Stimulated activated CD4-positive, alpha-beta T cell treated with anti-CD3 and anti-CD28 coated beads, TNF-alpha, amount 100 ng/mL, for 48 hours (primary cell): ENCODE data around the gene C3orf70.

Source experiments
- DNase-seq, 3 donors: peaks; one replicate each; pipeline ENCODE4 v3.0.0-alpha.2; 2020; ENCODE audit warnings: low read depth in 3 of 3

C3orf70 gene

DNA sequence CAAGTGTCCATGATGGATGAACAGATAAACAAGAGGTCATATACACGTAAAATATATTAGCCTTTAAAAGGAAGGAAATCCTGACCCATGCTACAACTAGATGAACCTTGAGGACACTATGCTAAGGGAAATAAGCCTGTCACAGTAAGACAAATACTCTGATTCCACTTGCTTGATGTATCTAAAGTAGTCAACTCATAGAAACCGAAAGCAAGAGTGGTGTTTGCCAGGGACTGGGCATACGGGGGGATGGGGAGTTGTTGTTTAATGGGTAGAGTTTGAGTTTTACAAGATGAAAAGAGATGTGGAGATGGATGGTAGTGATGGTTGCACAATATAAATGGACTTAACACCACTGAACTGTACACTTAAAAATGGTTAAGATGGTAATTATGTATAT lies 65.4 kb downstream of the C3orf70 start:
- DNase-seq = no peak

DNA sequence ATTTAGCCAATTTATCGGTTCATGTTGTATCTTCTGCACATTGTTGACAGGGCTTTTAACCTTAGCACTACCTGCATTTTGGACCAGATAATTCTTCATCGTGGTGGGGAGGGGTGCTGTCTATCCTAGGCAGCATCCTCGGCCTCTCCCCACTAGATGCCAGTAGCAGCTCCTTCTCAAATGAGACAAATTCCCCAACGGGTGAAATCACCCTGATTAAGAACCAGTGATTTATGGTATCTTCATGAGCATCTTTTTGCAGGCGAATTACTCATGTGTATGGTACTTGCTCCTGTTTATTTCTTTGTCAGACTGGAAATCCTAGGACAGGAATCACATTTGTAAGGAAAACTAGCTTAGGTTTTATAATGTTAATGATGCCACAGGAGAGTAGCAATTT lies 68.0 kb downstream of the C3orf70 start:
- no peak for DNase-seq

GRCh38 chr3:185084402-185084801 lies 68.5 kb downstream of the C3orf70 start:
- DNase-seq = no peak

DNA sequence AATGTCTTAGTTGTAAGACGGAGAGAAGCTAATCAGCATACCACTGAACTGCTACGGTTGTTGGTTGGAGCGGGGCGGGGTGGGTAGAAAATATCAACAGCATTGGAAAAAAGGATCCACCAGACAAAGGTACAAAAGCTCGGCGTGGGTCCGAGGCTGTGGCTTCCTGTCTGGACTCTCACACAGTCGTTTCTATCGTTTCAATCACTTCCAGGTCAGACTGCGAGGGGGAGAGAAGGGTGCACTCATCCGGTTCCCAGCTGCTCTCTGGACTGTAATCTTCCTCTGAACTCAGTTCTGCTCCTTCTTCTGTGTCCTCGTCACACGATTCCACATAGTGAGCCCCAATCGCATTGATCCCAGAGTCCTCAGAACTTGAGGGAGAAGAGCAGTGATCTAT lies 70.0 kb downstream of the C3orf70 start:
- DNase-seq = no peak

DNA sequence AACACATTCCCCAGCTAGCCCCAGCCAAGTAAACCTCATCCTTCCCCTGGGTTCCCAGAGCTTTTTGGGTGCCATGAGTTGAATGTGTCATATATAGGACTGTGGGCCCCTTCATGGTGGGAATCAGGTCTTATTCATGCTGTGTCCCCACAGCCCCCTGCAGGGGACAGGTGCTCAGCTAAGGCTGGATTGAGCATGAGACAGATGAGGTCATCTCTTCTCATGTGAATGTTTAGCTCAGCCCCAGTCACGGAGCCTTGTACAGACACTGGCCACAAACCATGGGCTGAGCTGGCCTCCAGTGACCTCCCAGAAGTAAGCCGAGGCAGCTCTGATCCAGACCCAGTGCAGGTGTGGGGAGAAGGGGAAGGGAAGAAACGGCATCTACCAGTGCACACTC lies 70.7 kb downstream of the C3orf70 start:
- no peak for DNase-seq

GRCh38 chr3:185081521-185081920 lies 71.3 kb downstream of the C3orf70 start:
- no peak for DNase-seq

DNA sequence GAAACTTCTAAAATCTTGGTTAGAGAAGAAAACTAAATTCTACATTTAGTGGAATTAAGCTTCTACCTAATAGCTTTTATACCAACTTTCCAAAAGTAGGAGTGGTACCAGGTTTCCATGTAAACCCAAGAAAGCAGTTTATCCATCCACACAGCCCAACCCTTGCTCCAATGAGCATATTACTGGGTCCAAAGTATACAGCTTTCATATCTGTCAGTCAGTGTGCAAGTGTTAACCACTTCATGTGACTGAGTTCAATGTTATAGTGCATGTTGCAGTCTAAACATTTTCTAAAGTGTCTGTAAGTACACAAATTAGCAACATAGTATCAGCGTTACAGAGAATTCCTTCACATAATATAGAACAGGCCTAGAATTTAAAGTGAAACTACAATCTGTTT lies 73.2 kb downstream of the C3orf70 start:
- no peak for DNase-seq

- no peak for DNase-seq
Observed at GRCh38 chr3:185076219-185076618, 76.6 kb downstream of the C3orf70 start.

- no peak for DNase-seq
Observed at GRCh38 chr3:185075547-185075946, 77.3 kb downstream of the C3orf70 start.

- DNase-seq = no peak
Observed at GRCh38 chr3:185071287-185071800, 81.5 kb downstream of the C3orf70 start.

GRCh38 chr3:185070491-185071286 lies 82.2 kb downstream of the C3orf70 start:
- no peak for DNase-seq

DNA sequence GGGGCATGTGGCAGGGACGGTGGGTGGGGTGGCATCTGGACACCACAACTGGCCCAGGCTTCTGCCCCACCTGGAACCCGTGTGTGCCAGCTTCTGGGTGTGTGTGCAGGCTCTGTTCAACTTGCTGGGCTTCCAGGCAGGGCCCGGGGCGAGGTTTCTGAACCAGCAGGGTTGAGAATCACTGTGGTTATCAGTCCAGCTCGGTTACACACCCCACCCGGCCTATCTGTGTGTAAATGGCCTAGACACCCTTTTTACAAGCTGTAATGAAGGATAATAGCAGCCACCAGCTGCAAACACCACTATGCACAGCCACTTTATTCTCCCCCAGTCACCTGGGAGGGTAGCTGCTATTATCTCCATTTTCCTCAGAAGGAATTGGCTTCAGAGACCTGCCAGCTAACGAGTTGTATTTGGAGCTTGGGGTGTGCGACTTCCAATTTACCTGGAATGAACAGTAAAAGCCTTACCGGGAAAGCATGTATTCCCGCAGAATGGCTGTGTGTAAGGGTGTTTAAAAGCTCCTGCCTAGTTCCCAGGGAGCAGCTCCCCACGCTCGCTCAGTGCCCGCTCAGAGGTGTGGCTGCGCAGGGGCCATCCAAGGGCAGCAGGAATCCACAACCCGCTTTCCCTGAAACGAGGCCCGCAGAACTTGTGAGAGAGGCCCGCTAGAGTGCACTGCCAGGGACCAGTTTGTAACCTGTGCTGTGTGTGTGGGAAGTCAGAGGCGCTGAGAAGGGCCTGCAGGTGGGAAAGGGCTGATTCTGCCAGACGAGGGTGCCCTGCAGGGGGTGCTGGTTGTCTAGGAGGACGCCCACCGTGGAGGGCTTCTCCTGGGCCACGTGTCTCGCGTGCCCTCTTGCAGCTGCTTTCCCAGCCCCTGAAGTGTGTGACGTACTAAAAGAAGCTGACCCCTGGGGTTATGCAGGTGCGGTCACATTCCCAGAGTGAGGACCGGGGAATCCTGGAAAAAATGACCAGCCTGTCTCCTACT lies 83.5 kb downstream of the C3orf70 start:
- DNase-seq = no peak

- DNase-seq = no peak
Observed at GRCh38 chr3:185067173-185067572, 85.7 kb downstream of the C3orf70 start.

GRCh38 chr3:185066251-185066650 lies 86.6 kb downstream of the C3orf70 start:
- DNase-seq = no peak

DNA sequence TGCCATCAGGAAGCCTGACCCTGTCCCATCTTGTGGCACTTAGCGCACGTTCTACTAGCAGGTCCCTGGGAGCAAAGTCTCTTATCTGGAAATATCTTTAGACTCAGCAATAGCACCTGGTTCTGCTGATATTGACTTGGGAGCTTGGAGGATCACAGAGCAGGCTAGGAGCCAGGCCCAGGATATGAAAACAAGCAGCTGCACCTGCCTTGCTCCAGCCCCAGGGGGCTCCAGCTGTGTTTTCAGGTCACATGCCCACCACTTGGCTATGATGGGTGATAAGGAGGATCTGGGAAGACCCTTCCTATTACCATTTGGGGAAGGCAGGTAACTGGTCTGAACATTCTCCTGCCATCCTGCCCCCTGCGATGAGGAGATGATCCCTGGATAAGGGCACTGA lies 87.8 kb downstream of the C3orf70 start:
- no peak for DNase-seq

DNA sequence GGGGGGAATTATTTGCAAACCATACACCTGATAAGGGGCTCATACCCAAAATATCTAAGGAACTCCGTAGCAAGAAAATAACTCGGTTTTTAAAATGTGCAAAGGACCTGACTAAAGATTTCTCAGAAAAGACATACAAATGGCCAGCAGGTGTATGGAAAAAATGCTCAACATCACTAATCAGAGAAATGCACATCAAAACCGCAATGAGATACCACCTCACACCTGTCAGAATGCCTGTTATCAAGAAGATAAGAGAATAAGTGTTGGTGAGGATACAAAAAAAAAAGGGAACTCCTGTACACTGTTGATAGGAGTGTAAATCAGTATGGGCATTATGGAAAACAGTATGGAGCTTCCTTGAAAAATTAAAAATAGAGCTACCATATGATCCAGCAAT lies 89.4 kb downstream of the C3orf70 start:
- no peak for DNase-seq

DNA sequence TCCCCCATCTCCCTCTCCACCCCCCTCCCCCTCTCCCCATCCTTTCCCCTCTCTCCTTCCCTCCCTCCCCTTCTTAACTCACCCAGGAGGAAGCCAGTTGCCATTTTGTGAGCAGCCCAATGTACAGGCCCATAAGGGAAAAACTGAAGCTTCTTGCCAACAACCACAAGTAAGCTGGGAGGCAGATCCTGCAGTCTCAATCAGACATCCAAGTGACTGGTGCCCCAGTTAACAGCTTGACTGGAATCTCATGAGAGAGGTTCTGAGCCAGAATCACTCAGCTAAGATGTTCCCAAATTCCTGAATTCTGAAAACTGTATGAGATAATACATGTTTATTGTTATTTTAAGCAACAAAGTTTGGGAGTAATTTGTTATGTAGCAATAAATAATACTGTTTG lies 90.7 kb downstream of the C3orf70 start:
- no peak for DNase-seq

DNA sequence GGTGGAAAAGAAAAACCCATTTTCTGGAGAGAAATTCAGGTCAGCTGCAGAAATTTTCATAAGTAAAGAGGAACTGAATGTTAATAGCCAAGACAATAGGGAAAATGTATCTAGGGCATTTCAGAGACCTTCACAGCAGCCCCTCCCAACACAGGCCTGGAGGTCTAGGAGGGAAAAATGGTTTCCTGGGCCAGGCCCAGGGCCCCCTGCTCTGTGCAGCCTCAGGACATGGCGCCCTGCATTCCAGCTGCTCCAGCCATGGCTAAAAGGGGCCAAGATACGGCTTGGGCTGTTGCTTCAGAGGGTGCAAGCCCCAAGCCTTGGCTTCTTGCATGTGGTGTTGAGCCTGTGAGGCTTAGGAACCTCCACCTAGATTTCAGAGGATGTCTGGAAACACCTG lies 92.2 kb downstream of the C3orf70 start:
- DNase-seq = no peak

DNA sequence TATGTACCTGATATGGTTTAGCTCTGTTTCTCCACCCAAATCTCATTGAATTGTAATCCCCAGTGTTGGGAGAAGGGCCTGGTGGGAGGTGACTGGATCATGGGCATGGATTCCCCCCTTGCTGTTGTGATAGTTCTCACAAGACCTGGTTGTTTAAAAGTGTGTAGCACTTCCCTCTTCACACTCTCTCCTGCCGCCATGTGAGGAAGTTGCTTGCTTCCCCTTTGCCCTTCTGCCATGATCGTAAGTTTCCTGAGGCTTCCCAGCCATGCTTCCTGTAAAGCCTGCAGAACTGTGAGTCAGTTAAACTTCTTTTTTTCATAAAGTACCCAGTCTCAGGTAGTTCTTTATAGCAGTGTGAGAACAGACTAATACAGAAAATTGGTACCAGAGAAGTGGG lies 93.1 kb downstream of the C3orf70 start:
- no peak for DNase-seq

- DNase-seq = no peak
Observed at GRCh38 chr3:185058796-185059195, 94.1 kb downstream of the C3orf70 start.

DNA sequence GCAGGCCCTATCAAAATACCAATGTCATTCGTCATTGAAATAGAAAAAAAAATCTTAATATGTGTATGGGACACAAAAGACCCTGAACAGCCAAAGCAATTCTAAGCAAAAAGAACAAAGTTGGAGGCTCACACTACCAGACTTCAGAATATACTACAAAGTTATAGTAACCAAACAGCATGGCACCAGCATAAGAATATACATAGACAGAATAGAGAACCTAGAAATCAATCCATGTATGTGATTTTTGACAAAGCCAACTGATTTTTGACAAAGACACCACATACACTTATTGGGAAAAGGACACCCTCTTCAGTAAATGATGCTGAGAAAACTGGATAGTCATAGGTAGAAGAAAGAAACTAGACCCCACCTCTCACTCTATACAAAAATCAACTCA lies 95.0 kb downstream of the C3orf70 start:
- no peak for DNase-seq

- no peak for DNase-seq
Observed at GRCh38 chr3:185056908-185057307, 96.0 kb downstream of the C3orf70 start.

DNA sequence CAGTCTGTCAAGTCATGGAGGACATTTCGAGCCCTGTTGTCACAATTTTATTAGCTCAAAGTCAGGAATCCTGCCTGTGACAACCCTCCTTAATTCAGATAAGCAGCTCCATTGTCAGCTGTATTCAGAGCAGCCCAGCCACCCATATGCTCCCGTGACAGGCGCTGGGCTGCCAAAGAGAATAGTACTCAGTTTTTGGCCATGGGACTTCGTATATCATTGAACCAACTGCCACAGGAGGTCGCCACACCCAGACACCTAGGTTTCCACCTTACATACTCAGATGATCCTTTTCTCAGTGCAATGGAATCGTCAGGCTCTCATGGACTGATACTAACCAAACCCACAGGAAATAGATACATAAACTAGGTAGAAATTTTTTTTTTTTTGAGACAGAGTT lies 100.2 kb downstream of the C3orf70 start:
- no peak for DNase-seq
